GM21390 (cell line): ENCODE results near the gene OLA1.

Experiments used
- ATAC-seq: cut with Tn5 transposase; IDR thresholded peaks from one replicate; pipeline ENCODE4 v1.9.1; 2021; ENCODE audit not compliant: unreplicated experiment

The OLA1 gene

DNA sequence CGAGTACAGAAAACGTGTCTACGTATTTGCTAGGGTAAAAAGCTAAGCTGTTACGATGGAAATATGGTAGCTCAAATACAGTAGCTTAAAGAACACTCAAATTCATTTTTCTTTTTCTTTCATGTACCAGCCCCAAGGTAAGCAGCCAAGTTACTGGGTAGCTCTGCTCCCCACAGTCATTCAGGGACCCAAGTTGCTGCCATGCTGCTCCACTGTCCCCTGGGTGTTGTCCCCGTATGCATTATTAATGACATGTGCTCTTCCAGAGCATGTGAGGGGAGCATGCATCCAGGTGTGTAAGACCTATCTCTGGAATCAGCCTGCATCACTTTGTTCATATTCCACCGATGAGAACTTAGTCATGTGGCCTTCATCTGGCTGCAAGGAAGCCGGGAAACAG lies 178.1 kb downstream of the OLA1 start:
- ATAC-seq: no peak

DNA sequence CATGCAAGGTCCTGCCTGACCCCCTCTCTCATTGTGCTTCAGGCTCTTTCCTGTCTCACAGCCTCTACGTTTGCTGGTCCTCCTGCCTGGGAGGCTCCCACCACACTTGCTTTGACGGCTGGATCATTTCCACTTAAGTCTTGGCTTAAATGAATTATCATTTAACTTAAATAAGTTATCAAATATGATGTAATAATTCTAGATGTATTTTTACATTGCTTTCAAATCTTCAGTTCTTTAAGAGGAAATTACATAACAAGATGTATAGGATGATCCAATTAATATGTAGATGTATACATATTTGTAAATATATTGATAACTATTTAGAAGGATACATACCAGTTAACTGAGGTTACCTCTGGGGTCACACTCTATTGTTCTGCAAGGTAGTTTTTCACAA lies 180.5 kb downstream of the OLA1 start:
- ATAC-seq: no peak

DNA sequence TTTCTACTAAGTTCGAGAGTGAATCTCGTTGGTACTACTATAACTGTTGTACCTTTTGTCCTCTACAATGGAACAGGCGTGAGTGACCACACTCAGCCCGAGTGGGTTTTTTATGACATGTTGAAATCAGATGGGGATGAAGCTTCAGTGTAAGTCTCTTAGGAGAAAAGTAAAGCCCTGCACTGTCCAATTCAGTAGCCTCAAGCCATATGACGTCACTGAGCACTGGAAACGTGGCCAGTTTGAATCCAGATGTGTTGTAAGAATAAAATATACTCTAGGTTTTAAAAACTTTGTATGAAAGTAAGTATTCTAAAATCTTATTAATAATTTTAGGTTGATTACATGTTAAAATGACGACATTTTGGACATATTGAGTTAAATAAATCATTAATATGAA lies 181.5 kb downstream of the OLA1 start:
- no peak for ATAC-seq

DNA sequence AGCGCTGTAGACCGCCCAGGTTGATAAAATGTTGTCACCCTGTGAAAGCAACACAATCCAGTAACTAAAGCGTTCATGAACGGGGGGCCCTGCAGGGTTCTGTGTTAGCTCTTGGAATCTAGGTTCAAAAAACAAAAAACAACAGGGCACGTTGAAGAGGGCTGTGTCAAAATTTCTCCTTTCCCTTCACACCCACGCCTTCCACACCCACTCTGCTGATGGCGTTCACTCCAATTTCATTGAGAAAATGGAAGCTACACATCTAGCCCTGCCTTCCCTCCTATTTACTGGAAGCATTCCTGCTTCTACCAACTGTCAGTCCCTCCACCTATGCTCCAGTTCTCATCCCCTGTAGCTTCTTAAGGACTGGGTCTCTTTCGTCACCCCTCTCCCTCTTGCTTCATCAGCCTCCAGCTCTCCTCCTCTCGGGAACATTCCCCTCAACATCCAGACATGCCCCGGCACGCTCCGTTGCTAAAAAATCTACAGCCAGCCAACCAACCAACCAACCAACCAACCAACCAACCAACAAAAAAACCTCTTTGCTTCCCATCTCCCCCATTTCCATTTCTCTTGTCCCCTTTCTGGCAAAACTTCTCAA lies 184.7 kb downstream of the OLA1 start:
- no peak for ATAC-seq

DNA sequence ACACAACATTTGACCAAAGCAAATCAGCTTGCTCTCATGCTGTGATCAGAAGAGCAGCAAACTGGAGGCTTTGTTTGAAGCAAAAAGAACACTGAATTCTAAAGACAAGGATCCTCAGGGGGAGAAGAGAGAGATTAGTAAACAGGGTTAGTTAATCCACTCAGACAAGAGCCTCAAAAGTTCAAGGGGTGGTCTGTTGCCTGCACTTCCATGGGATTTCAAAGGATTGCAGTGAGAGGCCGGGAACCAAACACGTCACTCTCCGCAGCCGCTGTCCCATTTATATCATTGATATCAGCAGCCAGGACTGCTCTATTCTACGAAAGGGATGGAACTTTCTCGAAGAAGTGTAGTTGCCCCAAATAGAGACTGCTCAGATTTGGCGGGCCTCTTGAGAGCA lies 185.4 kb downstream of the OLA1 start:
- no peak for ATAC-seq

DNA sequence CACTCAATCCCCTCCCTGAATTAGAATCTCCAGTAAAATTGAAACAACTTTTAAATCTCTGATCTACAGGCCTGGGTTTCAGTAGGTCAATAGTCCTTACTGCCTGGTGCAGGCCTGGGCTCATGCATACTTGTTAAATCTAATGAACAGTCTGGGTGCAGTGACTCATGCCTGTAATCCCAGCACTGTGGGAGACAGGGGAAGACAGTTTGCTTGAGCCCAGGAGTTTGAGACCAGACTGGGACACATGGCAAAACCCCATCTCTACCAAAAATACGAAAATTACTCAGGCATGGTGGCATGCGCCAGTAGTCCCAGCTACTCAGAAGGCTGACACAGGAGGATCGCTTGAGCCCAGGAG lies 188.5 kb downstream of the OLA1 start:
- ATAC-seq: no peak

DNA sequence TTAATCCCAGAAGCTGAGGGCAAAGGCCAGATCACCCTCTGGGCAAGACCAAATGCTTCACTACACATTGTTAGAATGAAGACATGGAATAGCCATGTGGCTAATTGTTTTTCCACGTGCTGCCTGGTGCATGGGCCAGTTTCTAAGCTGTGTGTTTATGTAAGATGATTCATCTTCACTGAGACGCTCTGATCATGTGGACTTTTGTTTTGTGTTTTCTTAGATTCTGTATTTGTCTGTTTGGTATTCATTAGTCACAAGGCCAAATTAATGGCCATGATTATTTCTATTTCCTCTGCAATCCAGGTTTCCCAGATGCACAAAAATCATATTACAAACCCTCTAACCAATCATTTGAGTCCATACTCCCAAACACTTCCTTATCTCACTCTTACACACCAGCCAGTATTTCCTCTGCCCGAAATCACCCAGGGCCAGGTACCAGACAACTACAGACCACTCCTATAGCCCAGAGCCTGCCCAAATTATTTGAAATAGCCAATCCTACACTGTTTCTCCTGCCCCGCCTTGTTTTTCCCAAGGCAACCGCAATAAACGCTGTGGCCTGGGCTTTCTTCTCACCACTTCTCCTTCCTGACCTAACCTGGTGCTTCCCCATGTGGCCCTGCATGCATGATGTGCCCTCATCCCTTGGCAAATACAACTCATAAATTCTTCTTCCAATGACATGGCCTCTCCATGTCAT lies 189.0 kb downstream of the OLA1 start:
- ATAC-seq: no peak

DNA sequence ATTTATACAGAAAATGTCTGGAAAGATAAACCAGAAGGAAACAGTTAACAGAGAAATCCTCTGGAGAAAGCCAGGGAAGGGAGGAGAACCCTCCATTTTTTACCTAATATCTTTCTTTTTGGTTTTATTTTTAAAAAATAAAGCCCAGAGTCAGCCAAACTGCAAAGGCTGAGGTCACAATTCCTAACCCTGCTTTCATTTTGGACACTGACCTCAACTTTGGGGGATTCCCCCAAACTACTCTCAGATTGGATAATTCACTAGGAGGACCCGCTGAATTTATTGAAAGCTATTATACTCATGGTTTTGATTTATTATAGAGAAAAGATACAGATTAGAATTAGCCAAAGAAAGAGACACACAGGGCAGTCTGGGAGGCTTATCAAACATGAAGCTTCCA lies 189.9 kb downstream of the OLA1 start:
- ATAC-seq: no peak

DNA sequence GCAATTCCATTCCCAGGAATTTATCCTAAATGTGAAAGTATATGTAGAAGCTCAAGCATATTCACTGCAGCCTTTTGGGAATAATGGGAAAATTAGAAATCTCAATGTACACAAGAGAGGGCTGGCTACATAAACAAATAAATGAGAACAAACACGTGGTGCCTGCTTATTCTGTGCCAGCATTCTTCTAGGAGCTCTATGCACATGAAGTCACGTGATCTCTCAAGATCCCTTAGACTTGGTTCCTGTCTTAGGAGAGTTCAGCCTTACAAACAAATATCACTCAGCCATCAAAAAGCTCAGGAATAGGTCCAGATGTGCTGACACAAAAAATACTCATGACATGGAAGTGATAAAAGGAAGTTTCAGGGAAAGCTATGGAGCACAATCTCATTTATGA lies 190.3 kb downstream of the OLA1 start:
- no peak for ATAC-seq

DNA sequence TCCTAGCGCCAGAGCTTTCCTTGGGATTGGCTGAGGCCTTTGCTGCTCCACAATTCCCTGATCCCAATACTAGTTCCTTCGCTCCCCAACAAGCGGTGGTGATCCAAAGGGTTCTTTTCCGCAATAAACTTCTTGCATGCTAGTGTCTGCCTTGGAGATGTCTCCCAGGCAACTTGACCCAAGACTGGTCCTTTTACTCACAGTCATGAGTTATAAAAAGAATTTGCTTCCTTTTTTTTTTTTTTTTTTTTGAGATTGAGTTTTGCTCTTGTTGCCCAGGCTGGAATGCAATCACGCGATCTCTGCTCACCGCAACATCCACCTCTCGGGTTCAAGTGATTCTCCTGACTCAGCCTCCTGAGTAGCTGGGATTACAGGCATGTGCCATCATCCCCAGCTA lies 193.4 kb downstream of the OLA1 start:
- no peak for ATAC-seq

DNA sequence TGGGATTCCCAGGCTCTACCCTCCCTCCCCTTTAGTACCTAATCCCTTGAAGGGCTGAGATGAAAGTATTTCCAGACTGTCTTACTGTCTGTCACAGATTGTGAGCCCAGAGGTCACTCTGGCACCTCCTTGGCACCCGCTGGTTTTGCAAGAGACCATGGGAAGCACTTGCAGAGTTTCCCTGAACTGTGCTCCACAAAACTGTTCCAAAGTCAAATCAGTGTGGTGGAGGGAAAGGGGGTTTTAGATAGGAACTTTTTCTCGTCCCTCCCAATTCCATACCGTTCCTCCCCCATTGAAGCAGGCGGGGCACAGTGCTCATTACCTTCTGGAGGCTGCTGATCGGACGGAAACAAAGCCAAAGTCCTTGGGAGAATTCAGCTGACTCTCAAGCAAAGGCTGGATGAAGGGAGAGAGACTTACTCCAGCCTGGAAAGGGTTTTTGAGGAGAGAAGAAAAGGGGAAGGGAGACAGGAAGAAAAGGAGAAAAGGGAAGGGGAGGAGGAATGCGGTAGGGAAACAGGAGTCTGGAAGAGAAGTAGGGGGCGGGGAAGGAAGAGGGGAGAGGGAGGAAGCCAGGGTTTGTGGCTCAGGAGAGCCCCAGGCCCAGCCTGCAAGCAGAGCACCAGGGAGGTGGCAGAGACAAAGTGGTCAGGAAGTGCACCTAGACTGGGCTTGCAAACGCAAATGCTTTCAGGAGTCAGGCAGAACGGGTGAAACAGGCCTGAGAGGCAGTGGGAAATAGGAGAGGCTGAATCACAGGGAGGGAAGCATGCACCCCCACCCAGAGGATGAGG lies 194.8 kb downstream of the OLA1 start:
- ATAC-seq: no peak

DNA sequence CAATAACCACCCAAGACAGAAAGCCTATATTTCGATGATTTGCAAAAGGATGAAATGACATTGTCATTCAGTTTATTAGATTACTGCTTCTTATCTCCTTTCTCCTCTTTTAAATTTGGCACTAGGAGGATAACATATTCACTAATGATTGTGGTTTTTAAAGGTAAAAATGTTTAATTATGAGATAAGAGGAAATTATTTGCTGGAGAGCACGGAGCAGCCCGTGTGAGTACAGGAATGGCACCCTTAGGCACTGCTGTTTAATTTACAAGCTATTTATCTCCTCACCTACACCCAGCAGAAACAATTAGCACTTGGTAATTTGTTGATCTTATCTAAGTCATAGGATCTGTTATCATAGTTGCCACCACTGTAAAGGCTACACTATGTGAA lies 195.8 kb downstream of the OLA1 start:
- ATAC-seq: no peak

DNA sequence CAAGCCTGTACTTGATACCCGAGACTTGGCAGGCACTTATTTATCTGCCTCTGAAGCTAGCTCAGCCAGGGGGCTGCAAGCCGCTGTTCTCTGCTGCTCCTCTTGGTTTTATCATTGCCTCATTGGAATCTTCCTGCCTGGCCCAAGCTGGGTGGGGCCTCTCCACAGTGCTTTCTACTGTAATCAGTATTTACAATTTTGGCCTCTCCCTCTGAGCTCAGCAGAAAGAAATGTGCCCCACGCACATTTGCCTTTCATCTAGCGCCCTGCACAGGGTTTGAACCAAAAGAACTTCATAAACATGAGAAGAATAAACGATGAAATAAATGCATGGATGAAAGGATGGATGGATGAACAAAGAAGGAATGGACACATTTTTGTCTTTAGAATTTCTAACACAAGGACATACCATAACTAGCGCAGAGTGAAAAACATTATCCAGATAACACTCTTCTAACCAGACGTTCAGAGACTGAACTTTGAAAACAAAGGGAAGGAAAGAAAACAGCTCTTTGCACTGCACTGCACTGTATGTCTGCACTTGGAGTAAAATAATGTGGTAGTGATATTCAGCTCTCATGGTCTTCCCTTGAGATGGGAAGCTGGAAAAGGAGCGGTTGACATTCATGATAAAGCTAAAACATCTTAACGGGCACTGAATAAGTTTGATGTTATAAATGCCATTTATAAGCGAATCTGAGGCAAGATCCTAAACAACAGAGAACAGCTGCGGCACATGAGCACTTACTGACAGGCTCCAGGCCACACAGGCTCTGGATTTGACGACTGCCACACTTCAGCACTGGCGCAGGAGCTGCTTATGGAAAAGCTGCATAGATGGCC lies 196.4 kb downstream of the OLA1 start:
- no peak for ATAC-seq

DNA sequence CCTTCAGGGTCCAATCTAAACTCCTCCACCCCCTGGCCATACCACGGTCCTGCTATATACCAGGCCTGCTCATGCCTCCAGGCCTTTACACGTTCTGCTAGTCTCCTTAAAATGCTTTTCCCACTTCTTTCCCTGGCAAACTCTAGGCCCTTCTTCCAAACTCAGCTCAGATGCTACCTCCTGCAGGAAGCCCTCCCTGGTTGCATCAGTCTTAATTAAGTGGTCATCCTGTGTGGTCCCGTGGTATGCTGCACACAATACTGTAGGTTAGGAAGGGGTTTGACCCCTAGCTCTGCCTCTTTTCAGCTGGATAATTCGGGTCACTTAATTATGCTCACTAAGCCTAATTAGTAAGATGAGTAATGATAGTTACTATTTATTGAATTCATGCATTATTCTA lies 197.3 kb downstream of the OLA1 start:
- no peak for ATAC-seq

DNA sequence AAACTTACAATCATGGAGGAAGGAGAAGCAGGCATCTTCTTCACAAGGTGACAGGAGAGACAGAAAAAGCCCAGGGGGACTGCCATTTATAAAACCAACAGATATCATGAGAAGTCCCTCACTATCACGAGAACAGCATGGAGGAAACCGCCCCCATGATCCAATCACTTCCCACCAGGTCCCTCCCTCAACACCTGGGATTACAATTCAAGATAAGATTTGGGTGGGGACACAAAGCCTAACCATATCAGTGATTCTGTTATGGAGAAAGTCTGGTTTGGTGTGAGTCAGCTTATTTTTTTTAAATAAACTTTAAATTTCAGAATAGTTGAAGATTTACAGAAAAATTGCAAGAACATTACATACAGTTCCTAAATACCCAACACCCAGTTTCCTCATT lies 198.4 kb downstream of the OLA1 start:
- no peak for ATAC-seq

DNA sequence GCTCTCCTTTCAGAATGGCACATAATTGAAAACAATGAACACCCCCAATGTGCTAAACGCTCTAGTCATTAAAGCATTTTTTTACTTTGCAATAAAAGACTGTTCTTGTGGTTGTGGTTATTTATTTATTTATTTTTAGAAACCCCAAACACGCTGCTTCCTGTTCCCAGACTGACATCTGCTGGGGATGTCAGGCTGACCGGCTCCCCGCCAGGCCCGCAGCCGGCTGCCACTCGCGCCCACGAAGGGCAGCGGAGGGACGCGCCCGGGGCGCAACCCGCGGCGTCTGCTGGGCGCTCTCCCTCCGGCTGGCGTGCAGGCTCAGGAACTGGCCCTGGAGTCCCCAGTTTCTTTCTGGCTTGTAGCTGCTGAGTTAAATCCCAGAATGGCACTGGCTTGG lies 200.1 kb downstream of the OLA1 start:
- no peak for ATAC-seq

DNA sequence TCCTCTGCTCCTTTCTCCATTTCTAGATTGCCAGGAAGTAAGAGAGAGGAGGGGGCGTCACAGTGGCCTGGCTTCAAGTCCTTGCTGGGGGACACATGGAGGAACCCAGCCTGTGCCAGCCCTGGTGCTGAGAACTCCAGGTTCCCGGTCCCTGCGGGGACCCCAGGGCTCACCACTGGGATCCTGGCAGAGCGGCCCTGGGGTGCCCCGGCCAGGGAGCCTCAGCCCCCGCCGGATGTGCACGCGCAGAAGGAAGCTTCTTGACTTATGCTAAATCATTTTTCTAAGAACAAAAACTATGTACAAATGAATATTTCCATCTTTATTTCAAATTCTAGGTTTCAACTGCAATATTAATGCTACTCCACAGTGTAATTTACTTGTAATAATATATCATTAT lies 200.6 kb downstream of the OLA1 start:
- ATAC-seq: no peak

DNA sequence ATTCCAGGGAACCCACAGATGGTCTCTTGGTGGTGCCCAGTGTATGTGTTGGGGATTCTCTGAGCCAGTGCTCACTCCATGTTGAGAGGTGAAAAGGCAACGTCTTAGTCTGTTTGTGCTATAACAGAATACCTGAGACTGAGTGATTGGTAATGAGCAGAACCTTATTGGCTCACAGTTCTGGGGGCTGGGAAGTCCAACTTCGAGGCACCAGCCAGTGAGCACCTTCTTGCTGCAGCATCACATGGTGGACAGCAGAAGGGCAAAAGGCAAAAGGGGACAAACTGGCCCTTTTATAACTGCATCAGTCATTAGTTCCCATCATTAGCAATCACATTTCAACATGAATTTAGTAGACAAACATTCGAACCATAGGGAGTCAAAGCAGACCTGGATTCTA lies 202.2 kb downstream of the OLA1 start:
- ATAC-seq: no peak

DNA sequence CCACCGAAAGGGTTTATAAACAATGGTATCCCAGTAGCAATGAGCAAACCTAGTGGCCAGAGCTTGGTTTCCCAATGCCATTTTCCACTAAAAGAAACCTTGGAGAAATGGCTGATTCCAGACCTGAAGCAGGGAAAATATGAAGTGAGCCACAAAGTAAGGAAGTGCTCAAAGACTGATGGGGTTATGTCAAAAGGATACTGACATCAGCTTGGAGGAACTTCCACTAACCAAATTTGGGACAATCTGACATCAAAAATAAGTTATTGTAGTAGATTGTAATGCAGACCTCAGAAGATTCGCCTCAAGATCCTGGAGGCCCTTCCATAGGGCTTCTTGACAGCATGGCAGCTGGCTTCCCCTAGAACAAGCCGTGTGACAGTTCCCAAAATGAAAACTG lies 203.8 kb downstream of the OLA1 start:
- no peak for ATAC-seq

DNA sequence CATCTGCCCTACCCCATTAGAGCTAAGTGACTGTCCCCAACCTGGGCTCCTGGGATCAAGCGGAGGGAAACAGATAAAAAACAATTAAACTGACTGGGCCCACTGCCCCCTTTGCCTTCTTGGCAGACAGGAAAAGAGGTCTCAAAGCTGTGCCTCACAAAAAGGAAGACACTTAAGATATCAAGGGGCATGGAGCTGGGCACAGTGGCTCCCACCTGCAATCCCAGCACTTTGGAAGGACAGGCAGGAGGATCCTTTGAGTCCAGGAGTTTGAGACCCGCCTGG lies 208.0 kb downstream of the OLA1 start:
- ATAC-seq: no peak

DNA sequence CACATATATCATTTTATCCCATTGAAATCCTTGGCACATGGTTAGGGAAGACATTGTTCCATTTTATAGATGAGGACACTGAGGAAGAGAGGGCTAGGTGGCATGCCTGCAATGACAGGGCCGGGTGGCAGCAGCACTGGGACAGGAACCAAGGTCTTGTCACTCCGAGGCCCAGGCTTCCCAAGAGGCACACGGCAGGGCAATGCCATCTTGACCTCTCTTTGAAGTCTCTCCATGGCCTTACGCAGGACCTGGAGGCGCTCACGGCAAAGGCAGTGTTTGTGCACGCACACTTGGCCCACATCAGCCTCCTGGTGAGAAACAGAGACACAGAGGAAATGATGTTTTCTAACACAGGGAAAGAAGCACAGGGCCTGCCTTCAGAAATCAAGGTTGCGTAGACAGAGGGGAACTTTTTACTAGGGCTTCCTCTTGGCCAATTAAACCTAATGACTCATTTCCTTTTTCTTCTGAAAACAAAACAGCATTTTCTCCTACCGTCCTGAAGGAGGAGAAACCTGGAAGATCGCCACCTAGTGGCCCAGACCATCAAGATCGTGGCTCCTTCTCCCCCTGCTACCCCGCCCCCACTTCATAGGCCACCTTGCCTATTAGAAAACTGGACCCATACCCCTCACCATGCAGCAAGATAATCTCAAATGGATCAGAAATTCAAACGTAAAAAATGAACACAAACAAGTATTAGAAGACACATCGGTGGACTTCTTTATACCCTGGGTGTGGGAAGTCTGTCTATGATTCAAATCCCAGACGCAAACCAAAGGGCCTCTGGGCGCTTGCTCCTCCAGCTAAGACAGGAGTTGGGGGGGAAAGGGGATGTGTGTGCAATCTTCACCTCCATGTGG lies 208.5 kb downstream of the OLA1 start:
- ATAC-seq: peak; percentile 82
